Vagina (tissue), 2 donors: Measurements from ENCODE around the gene SPSB3.

Source experiments
- POLR2A ChIP-seq, 2 donors: fragments of 450-650 bp; IDR thresholded peaks; one replicate each; pipeline ENCODE4 v1.6.1; 2017; ENCODE audit warnings: antibody characterized with exemption in 2 of 2, mild to moderate bottlenecking in 2 of 2, moderate library complexity in 2 of 2
- TF ChIP-seq, protein P1 (sequence below), 3 experiments: fragments of 450-650 bp in 2 of 3; fragments of 200-600 bp in 1 of 3; sonication (generic) in 1 of 3; IDR thresholded peaks; one replicate each; pipeline ENCODE4 v1.5.1; 2017 to 2019; ENCODE audit warnings: antibody characterized with exemption in 3 of 3, mild to moderate bottlenecking in 2 of 3, moderate library complexity in 2 of 3

DNA sequence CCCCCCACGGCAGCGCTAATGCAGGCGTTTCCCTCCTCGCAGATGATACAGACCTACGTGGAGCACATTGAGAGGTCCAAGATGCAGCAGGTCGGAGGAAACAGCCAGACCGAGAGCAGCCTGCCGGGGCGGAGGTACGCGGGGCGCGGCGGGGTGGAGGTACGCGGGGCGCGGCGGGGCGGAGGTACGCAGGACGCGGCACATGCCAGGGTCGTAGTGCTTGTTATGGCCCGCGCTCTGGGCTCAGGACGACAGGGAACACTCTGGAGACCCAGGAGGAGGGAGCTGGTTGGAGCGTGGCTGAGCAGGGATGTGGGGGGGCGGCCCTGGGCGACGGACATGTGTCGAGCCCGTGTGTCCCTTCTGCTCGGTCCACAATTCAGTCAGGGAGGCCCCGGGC is 52.9 kb downstream of the SPSB3 start:
- TF ChIP-seq POLR2A (IDR thresholded peaks at IDR 0.05): no peak
- TF ChIP-seq, protein P1, sequence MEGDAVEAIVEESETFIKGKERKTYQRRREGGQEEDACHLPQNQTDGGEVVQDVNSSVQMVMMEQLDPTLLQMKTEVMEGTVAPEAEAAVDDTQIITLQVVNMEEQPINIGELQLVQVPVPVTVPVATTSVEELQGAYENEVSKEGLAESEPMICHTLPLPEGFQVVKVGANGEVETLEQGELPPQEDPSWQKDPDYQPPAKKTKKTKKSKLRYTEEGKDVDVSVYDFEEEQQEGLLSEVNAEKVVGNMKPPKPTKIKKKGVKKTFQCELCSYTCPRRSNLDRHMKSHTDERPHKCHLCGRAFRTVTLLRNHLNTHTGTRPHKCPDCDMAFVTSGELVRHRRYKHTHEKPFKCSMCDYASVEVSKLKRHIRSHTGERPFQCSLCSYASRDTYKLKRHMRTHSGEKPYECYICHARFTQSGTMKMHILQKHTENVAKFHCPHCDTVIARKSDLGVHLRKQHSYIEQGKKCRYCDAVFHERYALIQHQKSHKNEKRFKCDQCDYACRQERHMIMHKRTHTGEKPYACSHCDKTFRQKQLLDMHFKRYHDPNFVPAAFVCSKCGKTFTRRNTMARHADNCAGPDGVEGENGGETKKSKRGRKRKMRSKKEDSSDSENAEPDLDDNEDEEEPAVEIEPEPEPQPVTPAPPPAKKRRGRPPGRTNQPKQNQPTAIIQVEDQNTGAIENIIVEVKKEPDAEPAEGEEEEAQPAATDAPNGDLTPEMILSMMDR (IDR thresholded peaks at IDR 0.05): no peak
